HG03521 (cell line): ENCODE measurements around the gene ARHGAP35.
"Not testable (repeated sequence)": the region's sequence is repeated elsewhere in the genome, so short reads cannot be mapped to it uniquely, and the experiment has no call there.

Experiments
- ATAC-seq: cut with Tn5 transposase; IDR thresholded peaks from one replicate; pipeline ENCODE4 v1.9.1; 2021; ENCODE audit warnings: mild to moderate bottlenecking, moderate library complexity; ENCODE audit not compliant: unreplicated experiment

Gene ARHGAP35

GRCh38 chr19:46860846-46861690 lies at the start of gene ARHGAP35:
Gene ARHGAP35 (plus strand): TSS chr19:46860997. CDS start chr19:46918676, 57,679 bp downstream.
- ATAC-seq = peak; percentile 14

- ATAC-seq = no peak
These were observed 47.6 kb upstream of the ARHGAP35 start for GRCh38 chr19:46812977-46813838.

GRCh38 chr19:46813839-46814358 lies 46.9 kb upstream of the ARHGAP35 start:
- ATAC-seq = no peak

GRCh38 chr19:46815833-46816627 lies 44.8 kb upstream of the ARHGAP35 start:
- no peak for ATAC-seq

GRCh38 chr19:46818812-46819211 lies 42.0 kb upstream of the ARHGAP35 start:
- no peak for ATAC-seq

GRCh38 chr19:46821512-46822409 lies 39.0 kb upstream of the ARHGAP35 start:
- ATAC-seq = no peak

- ATAC-seq = not testable (repeated sequence)
These were observed 38.4 kb upstream of the ARHGAP35 start for GRCh38 chr19:46822410-46822787.

GRCh38 chr19:46823049-46823448 lies 37.7 kb upstream of the ARHGAP35 start:
- ATAC-seq = no peak

GRCh38 chr19:46824890-46825730 lies 35.7 kb upstream of the ARHGAP35 start:
- ATAC-seq = no peak

GRCh38 chr19:46825731-46826055 lies 35.1 kb upstream of the ARHGAP35 start:
- no peak for ATAC-seq

GRCh38 chr19:46828484-46828883 lies 32.3 kb upstream of the ARHGAP35 start:
- no peak for ATAC-seq

GRCh38 chr19:46830864-46831263 lies 29.9 kb upstream of the ARHGAP35 start:
- no peak for ATAC-seq

GRCh38 chr19:46834121-46834520 lies 26.7 kb upstream of the ARHGAP35 start:
- no peak for ATAC-seq

- no peak for ATAC-seq
These were observed 25.8 kb upstream of the ARHGAP35 start for GRCh38 chr19:46834984-46835383.

- no peak for ATAC-seq
These were observed 22.6 kb upstream of the ARHGAP35 start for GRCh38 chr19:46838160-46838559.

- no peak for ATAC-seq
These were observed 20.9 kb upstream of the ARHGAP35 start for GRCh38 chr19:46839752-46840497.

GRCh38 chr19:46840498-46840942 lies 20.3 kb upstream of the ARHGAP35 start:
- ATAC-seq = no peak

- ATAC-seq = no peak
These were observed 19.2 kb upstream of the ARHGAP35 start for GRCh38 chr19:46841458-46842083.
